Activated B cell treated with CpG ODN at 0.5 μM for 24 hours (primary cell): ENCODE measurements around the gene MIGA2. TPM values are rescaled to one million over a fixed set of nuclear protein-coding genes. Genes with fewer than 3 reads are reported as not detected.

ENCODE experiments used
- ATAC-seq: fragments of 200-7000 bp; cut with Tn5 transposase; one replicate; pipeline ENCODE4 v1.10.0; 2021; ENCODE audit warnings: low read depth, mild to moderate bottlenecking, moderate library complexity
- CTCF ChIA-PET: fragments of 350-600 bp; sonication (Branson Sonifier 250); formaldehyde crosslinking; loops from one replicate; lab custom pipeline; 2021; ENCODE audit warnings: antibody characterized with exemption; lab: Charles Lee
- POLR2A ChIA-PET: fragments of 350-600 bp; sonication (Branson Sonifier 250); formaldehyde crosslinking; loops from one replicate; lab custom pipeline; 2021; ENCODE audit warnings: antibody characterized with exemption; lab: Charles Lee
- DNase-seq: peaks from one replicate; pipeline ENCODE4 v3.0.0; 2022
- H3K27ac Mint-ChIP-seq: one replicate; pipeline ENCODE4 v1.8.0; 2020; ENCODE audit warnings: mixed read lengths
- H3K27me3 Mint-ChIP-seq: one replicate; pipeline ENCODE4 v1.8.0; 2021; ENCODE audit warnings: mixed read lengths
- H3K36me3 Mint-ChIP-seq: one replicate; pipeline ENCODE4 v1.8.0; 2021; ENCODE audit warnings: low read depth, mixed read lengths
- H3K4me1 Mint-ChIP-seq: one replicate; pipeline ENCODE4 v1.8.0; 2021; ENCODE audit warnings: mixed read lengths
- H3K4me3 Mint-ChIP-seq: one replicate; pipeline ENCODE4 v1.8.0; 2020; ENCODE audit warnings: mild to moderate bottlenecking, mixed read lengths
- H3K9me3 Mint-ChIP-seq: one replicate; pipeline ENCODE4 v1.8.0; 2020; ENCODE audit warnings: mixed read lengths
- CTCF ChIP-seq: fragments of 200-600 bp; IDR thresholded peaks from one replicate; pipeline ENCODE4 v1.8.0; 2022; ENCODE audit warnings: antibody characterized with exemption, mild to moderate bottlenecking
- intact Hi-C: fragments of 100-400 bp; cut with micrococcal nuclease; formaldehyde crosslinking; loops from one replicate; pipeline ENCODE4 v1.15.1; 2024
- total RNA-seq: library from RNA; stranded (reverse); gene quantifications from 2 replicates; pipeline ENCODE4 v1.2.3, GENCODE V29; 2022

Gene MIGA2
- total RNA-seq, 1 donor from 2014 or later = 50.0 TPM

- intact Hi-C loops = no loop called here
- H3K27ac Mint-ChIP-seq = no peak overlapping the region
- H3K36me3 Mint-ChIP-seq = peaks cover 56% of the 10 kb centered on the region
- no peaks in the 10 kb centered on the region for H3K9me3 Mint-ChIP-seq
- no peak overlapping the region for H3K4me3 Mint-ChIP-seq
- H3K4me1 Mint-ChIP-seq = peaks cover 8% of the 10 kb centered on the region
- ChIA-PET CTCF (interaction anchor here (1.7 kb wide), 1 partner anchor 10 kb away, joined by 9 read pairs; no protein-coding TSS in a partner anchor), POLR2A (interaction anchor here (1.0 kb wide), 1 partner anchor 57 kb away, joined by 3 read pairs; the partner anchor contains the start of gene IER5L)
- H3K27me3 Mint-ChIP-seq = no peaks in the 10 kb centered on the region
- TF ChIP-seq CTCF = no peak
- no peak for ATAC-seq
- no peak for DNase-seq
Observed at GRCh38 chr9:129121483-129121882, 85.1 kb downstream of the MIGA2 start.

Other genes starting within 250 kb of the MIGA2 start
- 21.5 and 26.4 TPM in 2 replicates for gene TBC1D13, start 249.4 kb upstream of the MIGA2 start, total RNA-seq
- 14.6 and 16.9 TPM in 2 replicates for gene ENDOG, start 218.1 kb upstream of the MIGA2 start, total RNA-seq
- gene SPOUT1, start 206.8 kb upstream of the MIGA2 start, total RNA-seq = 78.9 and 79.1 TPM in 2 replicates
- gene KYAT1, start 154.7 kb upstream of the MIGA2 start, total RNA-seq = 2.0 and 4.3 TPM in 2 replicates
- gene LRRC8A, start 154.5 kb upstream of the MIGA2 start, total RNA-seq = 9.0 and 10.4 TPM in 2 replicates
- 0.86 and 1.0 TPM in 2 replicates for gene PHYHD1, start 115.6 kb upstream of the MIGA2 start, total RNA-seq
- 9.0 and 10.3 TPM in 2 replicates for gene DOLK, start 89.0 kb upstream of the MIGA2 start, total RNA-seq
- gene NUP188, start 88.9 kb upstream of the MIGA2 start, total RNA-seq = 76.9 and 103 TPM in 2 replicates
- 60.4 and 62.9 TPM in 2 replicates for gene SH3GLB2, start 8.3 kb upstream of the MIGA2 start, total RNA-seq
- 10.9 and 11.3 TPM in 2 replicates for gene DOLPP1, start 44.5 kb downstream of the MIGA2 start, total RNA-seq
- 6.8 and 8.2 TPM in 2 replicates for gene CRAT, start 74.2 kb downstream of the MIGA2 start, total RNA-seq
- 65.5 and 67.2 TPM in 2 replicates for gene PTPA, start 74.8 kb downstream of the MIGA2 start, total RNA-seq
- 1.9 and 2.1 TPM in 2 replicates for gene IER5L, start 141.6 kb downstream of the MIGA2 start, total RNA-seq